ENCODE measurements around the gene NCOA7.

Gene NCOA7

DNA sequence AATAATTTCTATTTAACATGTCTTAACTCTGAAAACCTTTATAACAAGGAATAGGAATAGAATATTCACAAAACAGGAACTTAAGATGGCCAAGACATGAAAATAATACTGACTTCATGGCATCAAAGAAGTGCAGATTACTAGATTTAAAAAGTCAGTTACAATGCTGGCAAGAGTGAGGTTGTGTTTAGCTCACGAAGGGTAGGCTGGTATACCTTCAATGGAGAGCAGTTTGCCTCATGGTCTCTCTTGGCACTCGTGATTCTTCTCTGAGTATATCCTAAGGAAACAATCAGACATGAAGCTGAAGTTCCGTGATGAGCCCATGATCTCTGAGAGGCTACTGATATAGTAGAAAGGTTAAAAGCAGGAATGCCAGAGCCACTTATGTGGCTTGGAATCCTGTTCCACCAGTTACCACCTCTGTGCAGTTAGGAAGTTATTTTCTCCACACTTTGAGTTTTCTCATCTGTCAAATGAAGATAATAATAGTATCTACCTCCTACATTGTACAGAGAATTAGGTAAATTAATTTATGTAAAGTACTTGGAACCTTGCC, 7.2 kb downstream of the NCOA7 start:
- TF ChIP-seq, protein P1, sequence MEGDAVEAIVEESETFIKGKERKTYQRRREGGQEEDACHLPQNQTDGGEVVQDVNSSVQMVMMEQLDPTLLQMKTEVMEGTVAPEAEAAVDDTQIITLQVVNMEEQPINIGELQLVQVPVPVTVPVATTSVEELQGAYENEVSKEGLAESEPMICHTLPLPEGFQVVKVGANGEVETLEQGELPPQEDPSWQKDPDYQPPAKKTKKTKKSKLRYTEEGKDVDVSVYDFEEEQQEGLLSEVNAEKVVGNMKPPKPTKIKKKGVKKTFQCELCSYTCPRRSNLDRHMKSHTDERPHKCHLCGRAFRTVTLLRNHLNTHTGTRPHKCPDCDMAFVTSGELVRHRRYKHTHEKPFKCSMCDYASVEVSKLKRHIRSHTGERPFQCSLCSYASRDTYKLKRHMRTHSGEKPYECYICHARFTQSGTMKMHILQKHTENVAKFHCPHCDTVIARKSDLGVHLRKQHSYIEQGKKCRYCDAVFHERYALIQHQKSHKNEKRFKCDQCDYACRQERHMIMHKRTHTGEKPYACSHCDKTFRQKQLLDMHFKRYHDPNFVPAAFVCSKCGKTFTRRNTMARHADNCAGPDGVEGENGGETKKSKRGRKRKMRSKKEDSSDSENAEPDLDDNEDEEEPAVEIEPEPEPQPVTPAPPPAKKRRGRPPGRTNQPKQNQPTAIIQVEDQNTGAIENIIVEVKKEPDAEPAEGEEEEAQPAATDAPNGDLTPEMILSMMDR (IDR thresholded peaks at IDR 0.05) = no peak

DNA sequence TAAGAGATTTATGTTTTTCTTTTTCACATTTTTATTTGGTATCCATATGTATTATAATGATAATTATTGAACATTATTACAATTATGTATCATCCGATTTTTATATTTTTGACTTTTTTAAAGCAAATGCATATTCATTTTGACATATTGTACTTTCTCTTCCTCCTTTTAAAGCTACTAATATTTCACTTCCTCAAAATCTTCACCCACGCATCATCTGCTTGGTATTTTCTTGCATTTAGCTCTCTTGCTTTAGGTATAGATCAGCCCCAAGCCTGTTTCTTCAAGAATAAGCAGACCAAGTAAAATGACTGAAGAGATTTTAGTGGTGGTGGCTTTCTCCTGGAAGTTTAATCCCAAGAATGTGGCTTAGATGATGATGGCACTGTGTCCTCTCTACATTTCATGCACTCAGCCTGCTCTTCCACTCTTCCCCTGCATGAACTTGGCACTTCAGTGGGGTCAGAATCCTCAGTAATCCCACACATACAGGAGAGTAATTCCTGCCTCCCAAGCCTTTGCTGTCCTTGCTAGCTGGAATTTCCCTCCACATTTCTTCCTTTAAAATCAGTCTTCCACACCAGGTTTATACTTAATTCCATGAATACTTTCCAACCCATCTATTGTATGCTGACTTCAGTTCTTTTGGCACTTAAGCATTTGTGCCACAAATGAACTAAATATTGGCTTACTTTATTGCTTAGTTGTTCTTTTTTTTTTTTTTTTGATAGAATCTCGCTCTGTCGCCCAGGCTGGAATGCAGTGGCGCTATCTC, 8.2 kb downstream of the NCOA7 start:
- TF ChIP-seq, protein P1 (IDR thresholded peaks at IDR 0.05) = no peak

GRCh38 chr6:125802383-125802782, 11.6 kb downstream of the NCOA7 start:
- TF ChIP-seq, protein P1 (IDR thresholded peaks at IDR 0.05) = no peak

DNA sequence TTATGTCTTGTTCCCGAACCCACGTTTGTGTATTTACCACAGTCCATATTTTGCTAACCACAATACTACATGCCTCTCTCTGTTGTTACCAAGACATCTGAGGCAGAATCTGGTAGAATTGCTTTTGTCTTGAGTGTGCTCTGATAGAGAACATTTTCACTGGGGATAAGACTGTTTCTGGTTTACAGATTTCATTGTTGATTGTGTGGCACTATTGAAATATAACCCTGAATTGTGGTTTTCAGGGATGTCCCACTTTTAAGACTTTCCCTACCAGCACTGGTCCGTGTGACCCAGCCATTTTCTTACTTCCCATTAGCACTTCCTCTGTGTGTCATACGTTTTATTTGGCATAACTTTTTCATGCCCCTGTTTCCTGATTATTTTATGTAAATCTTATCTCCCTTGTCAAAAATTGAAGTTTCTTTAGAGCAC, 12.2 kb downstream of the NCOA7 start:
- TF ChIP-seq, protein P1 (IDR thresholded peaks at IDR 0.05) = no peak

DNA sequence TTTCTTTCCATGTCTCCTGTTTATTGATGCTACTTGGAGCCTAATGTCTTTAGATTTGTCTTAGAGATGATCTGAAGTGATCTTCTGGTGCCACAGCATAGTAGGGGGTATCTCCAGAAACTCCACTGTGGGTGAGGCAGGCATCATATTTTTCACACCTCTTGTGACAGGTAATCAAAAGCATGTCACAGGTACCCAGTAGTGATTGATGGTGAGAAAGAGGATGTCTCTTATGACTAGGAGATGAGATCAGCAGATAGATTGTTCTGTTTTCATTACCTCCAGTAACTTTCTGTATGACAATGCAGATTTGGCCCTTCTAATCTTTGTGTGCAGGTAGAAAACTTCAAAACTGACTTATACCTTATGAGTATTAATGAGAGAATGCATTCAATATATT, 13.5 kb downstream of the NCOA7 start:
- TF ChIP-seq, protein P1 (IDR thresholded peaks at IDR 0.05) = no peak

GRCh38 chr6:125806813-125807212, 16.1 kb downstream of the NCOA7 start:
- TF ChIP-seq, protein P1 (IDR thresholded peaks at IDR 0.05) = no peak

GRCh38 chr6:125807293-125807692, 16.5 kb downstream of the NCOA7 start:
- TF ChIP-seq, protein P1 (IDR thresholded peaks at IDR 0.05) = no peak
